Fibroblast of skin of scalp (primary cell): ENCODE data around the gene PIK3CA.
"Not testable (repeated sequence)": the region's sequence is repeated elsewhere in the genome, so short reads cannot be mapped to it uniquely, and the experiment has no call there.

Source experiments
- DNase-seq: peaks from one replicate; pipeline ENCODE4 v3.0.0-alpha.2; 2013

PIK3CA gene

DNA sequence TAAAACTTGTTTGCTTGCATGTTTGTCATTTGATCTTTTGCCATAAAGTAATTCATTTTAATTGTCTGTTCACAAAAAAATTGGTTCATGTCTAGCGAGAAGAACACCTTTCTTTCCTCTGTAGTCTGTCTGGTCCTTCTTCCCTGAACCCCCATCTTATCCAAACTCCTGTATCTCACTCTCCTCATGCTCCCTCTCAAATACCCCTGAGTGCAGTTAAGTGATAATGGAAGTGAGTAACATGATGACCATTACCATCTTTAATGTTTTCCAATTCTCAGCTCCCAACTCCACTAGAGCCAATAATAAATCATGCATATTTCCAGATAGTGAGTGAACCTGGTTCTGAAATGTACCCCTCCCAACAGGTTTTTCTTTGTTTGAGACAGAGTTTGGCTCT is 116.9 kb downstream of the PIK3CA start:
- DNase-seq, result no peak

DNA sequence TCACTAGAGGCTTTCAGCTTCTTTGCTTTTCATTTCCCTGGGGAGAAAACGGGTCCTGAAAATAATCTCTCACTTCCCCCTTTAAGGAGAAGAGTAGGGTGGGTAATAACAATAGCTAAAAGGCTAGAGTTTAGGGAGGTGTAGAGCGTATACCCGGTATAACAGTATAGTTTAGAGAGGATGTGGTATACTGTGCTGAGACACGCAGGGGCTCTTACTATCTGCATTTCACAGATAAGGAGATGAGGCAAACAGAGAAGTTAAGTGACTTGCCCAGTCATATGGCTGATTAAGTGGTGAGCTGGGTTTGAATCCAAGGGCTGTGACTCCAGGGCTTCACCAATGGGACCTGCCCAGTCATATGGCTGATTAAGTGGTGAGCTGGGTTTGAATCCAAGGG is 117.7 kb downstream of the PIK3CA start:
- no peak for DNase-seq

DNA sequence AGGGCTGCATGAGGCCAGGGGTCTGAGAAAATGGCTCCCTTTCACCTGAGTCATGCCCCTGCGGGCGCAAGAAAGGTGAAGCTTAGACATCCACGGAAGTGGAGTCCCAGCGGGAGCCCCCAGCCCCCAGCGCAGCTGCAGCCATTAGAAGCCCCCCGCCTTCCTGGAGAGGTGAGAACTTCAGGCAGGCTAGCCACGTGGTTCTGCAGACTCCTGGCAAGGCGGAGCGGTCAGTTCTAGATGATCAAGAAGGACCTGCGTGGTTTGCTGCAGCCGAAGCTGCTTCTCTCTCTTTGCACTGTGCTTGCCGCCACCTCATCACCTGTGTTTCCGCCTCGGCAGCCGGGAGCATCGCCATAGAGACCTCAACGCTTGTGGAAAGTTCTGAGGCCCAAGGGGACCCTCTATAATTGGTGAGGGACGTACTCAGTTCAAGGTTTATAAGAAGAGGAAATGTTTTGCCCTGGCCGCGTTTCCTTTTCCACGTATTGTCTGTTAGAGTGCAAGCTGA is 118.6 kb downstream of the PIK3CA start:
- no peak for DNase-seq

DNA sequence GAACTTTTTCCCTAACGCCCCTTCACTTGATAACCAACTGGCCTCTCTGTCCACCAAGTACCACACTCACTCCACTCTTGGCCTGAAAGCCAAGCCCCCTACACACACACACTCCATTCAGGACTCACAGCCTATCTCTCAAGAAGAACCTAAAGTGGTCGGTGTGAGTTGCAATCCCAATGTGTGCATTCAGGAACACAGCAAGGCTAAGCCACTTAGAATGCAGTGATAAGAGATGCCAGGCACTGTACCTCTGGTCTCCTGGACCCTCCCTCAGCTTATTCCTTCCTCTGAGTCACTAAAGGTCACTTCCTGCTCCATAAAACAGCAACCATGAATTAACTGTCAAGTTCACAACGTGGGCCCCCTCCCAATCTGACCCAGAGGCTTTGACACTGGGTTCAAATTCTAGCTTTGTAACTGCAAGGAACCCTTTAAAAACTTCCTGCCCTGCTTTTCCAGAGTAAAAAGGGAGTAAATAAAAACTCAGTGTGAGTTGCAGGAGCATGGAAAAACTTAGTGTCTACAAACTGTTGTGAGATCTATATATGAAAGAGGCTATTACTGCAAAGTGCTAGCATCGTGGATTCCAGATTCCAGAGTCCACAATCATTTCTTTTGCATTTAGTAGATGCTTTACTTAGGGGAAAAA is 120.4 kb downstream of the PIK3CA start:
- DNase-seq, result no peak

DNA sequence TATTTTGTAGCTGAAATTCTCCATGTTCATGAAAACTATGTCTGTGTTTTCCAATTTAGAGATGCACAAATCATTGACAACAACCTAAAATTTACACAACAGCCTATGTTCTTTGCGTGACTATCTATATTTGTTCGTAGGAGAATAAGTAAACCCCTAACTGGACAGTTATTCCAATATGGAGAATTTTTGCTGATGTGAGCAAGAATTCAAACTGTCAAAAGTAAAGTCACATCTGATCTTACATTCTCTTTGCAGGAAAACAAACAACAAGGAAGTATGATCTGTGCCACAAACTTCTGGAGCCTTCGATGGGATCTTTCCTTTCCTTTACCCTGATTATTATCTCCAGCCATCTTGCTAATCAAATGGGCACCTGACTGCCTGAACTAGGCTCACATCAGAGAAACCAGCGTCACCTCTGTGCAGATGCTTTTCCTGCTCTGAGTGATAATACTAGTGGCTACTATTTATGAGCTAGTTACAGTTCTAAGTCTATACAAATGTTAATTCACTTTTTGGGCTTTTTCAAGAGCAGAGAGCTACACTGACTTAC is 121.1 kb downstream of the PIK3CA start:
- no peak for DNase-seq

DNA sequence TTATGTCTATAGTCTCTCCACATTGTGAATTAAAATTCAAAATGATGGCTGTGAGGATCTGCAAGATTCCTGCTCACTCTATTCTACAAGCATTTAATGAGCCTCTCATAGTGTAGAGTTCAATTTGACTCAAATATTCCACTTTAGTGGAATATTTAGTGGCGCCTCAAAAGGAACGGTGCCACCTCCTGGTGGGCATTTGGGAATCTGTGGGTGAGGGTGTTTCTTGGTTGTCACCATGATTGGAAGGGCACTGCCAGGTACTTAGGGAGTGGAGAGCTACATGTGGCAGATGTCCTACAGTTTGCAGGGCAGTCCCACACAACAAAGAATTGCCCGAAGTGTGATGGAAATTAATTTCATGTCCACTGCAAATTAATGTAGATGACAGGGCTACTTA is 124.2 kb downstream of the PIK3CA start:
- DNase-seq, result peak; percentile 25

DNA sequence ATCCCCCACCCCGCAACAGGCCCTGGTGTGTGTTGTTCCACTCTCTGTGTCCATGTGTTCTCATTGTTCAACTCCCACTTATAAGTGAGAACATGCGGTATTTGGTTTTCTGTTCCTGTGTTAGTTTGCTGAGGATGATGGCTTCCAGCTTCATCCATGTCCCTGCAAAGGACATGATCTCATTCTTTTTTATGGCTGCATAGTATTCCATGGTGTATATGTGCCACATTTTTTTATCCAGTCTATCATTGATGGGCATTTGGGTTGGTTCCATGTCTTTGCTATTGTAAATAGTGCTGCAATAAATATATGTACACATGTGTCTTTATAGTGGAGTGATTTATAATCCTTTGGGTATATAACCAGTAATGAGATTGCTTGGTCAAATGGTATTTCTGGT is 126.3 kb downstream of the PIK3CA start:
- not testable (repeated sequence) for DNase-seq

DNA sequence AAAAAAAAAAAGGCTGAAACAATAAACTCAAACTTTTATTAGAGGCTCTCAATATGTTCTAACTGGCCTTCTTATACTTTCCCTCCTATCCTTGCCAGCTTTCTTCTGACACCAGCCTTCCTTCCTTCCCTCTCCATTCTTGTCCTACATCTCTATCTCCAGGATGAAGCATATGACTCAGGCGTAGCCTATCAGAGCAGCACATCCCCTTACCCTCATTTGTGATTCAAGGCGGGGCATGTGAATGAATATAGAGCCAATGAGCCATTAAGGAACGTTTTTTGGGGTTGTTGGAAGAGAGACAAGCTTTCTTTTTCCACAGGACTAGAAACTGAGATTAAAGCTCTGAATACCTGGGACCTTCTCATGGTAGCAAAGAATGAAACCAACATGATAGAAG is 127.8 kb downstream of the PIK3CA start:
- DNase-seq, result no peak

DNA sequence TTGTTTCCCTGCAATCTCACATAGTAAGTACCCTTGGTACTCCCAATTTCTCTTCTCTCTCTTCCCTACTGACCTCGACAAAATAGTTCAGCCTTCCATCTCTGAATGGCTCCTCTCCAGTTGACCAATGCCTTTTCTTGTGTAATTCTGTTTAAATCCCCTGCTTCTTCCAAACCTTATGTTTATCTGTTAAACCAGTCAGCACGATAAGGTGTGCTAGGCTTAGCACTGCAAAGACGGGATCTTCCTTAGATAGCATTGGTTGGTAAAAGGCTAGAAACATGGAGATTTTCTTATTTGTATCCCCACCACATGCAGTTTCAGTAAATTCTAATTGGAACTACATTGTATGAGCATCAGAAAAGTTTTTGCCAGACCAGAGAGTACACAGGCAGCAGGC is 128.6 kb downstream of the PIK3CA start:
- no peak for DNase-seq

DNA sequence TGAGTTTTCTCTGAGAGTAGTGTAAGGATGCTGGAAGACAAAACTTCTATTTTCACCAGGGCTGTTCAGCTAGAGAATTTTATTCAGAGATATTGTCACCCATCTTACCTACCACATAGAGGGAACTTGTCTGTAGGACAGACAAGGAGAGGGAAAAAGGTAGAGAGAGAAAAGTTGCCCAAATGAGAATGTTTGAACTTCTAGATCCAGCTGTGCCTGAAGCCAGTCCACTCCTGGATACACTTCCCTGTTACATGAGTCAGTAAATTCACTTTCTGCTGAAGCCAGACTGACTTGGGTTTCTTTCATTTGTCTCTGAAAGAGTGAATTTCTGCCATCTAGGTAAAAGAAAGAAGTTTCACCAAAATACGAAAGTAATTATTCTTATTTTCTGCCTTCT is 130.0 kb downstream of the PIK3CA start:
- no peak for DNase-seq

DNA sequence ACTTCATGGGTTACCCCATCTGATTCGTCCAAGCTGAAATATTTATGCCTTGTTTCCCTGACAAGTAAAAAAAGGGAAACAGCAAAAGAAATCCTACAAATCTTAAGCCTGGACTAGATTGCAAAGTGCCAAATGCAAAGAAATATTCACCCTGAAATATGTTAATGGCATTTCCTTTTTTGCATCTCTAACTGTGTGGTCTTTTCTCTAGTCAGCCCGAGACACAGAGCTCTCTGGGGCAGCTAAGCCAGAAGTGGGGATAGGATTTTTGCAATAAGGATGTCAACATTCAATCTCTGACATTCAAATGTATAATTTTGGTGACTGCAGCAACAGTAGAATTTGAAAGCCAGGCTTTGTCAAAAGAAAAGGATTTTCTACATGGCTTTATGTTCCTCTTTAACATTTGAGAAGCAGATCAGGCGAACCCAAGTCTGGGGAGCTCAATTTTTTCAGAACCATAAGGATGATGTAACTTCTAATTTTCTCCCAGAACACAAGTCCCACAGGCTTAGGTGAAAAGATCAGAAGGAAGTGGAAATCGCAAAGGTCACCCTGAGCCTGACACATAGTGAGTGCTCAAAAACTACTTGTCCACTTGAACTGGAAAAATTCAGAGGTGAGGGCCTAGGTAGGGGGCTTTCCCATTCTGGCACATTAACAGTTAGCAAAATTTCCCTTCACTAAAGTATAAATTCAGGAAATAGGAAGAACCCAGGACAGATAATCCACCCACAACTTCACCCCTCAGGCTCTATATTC is 131.0 kb downstream of the PIK3CA start:
- DNase-seq, result peak; percentile 13

DNA sequence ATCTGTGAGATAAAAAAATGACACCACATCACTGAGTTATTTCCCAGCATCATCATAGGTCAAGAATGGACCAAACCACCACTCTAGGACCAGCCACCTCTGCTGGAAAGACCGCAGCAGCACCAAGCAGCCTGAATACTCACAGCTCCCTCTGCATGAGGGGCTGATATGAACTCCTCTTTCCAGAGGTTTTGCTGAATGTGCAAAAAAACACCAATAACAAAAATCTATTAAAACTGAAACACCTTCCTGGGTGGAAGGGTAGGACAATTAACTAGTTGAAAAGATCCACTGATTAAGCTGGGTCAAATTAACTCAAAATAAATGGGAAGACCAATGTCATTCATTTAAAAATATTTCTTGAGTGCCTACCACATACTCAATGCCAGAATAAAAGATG is 131.7 kb downstream of the PIK3CA start:
- no peak for DNase-seq

DNA sequence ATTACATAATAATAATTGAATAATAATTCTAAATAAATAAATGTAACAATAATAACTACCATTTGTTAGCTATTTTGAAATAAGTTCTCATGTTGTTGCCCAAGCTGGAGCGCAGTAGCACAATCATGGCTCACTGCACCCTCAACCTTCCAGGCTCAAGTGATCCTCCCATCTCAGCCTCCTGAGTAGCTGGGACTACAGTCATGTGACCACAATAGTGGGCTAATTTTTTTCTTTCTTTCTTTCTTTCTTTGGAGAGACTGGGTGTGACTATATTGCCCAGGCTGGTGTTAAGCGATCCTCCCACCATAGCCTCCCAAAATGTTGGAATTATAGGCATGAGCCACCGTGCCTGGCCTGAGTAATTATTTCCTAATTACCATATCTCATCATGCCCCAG is 133.7 kb downstream of the PIK3CA start:
- DNase-seq, result no peak

DNA sequence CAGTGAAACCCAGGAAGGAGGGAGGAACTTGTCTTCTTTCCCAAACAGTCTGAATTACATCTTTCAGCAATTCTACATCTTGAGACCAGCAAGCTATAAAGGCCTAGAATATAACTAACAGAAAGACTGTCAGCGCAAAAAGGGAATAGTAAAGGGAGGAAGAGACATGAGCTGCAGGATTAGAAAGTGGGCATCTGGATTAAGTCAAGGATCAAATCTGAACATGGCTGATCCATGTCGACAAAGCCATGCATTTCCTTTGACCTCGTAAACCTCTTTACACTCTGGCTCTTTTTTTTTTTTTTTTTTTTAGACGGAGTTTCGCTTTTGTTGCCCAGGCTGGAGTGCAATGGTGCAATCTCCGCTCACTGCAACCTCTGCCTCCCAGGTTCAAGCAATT is 138.2 kb downstream of the PIK3CA start:
- DNase-seq, result no peak

DNA sequence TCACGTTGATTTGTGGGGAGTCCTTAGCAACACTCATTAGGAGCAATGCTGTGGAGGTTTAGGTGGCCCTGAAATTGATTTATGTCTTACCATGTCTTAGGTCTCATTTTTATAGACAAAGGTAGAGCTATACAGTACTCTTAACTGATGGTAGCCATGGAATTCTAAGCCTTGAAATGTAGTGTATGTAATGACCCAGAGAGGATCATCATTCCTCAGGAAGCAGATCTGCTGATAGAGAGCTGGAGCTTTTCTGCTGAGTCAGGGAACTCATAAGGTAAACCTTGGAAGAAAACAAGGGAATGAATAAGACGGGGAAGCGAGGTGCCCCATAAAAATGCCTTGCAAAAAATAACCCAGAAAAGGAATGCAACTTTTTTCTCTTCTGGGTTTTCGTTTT is 140.7 kb downstream of the PIK3CA start:
- DNase-seq, result no peak

DNA sequence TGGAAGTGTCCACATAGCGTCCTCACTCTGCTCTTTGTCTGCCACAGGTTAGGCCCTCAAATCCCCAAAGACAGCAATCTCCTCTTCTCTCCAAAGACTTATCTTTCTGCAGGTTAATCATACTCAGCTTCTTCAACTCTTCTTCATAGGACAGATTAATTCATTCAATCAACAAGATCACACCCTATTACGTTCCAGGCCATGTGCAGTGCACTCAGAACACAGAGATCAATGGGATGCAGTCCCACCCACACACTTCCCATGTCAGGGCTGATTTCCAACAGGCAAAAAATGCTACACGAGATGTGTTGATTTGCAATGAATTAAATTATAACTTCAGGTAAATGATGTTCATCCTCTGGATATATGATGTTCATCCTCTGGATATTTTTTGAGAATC is 141.1 kb downstream of the PIK3CA start:
- no peak for DNase-seq
